Measurements from ENCODE around the gene HNMT. TPM values are rescaled to one million over a fixed set of nuclear protein-coding genes. Genes with fewer than 3 reads are reported as not detected.

The HNMT gene
- total and polyA plus RNA-seq, 2 of the 8 experiments (the other 6 are each of a cell fraction or from before 2014, with no cell fraction given) = 1.6 to 3.6 TPM

DNA sequence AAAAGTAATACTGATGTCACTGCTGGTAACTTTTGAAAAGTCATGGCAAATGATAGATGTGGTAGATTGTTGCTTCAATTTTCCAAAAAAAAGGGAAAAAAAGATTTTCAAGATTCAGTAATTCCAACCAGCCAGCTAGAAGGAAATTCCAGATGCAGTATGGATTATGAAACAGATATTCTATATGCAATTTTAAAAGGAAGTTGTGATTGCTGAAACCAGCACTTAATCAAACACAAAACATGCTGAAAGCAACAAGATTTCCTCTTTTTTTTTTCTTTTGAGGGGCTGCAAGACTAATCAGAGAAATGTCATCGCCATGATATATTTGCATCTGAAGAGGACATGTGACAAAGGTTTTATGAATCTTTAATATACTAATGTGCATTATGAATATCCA, 5.1 kb upstream of the HNMT start (continued):
- TF ChIP-seq, protein P1, sequence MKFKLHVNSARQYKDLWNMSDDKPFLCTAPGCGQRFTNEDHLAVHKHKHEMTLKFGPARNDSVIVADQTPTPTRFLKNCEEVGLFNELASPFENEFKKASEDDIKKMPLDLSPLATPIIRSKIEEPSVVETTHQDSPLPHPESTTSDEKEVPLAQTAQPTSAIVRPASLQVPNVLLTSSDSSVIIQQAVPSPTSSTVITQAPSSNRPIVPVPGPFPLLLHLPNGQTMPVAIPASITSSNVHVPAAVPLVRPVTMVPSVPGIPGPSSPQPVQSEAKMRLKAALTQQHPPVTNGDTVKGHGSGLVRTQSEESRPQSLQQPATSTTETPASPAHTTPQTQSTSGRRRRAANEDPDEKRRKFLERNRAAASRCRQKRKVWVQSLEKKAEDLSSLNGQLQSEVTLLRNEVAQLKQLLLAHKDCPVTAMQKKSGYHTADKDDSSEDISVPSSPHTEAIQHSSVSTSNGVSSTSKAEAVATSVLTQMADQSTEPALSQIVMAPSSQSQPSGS (IDR thresholded peaks at IDR 0.05; ENCODE audit: low read length) = no peak
- no peak for TF ChIP-seq SUZ12 (IDR thresholded peaks at IDR 0.05; ENCODE audit: low read length)
- no peak for TF ChIP-seq SIN3A (conservative IDR thresholded peaks at IDR 0.05 in 1 of 2, IDR thresholded peaks at IDR 0.05 in 1 of 2; ENCODE audit: low read depth in 1 of 2, low read length in 2 of 2)
- TF ChIP-seq YY1 (IDR thresholded peaks at IDR 0.05; ENCODE audit: low read depth, low read length) = no peak
